SK-N-SH (cell line): Measurements from ENCODE around the gene ATP7B.

Experiments
- EP300 ChIP-seq, 2 experiments: IDR thresholded peaks; 2 replicates each; pipeline versions ENCODE4 v1.4.0 to v1.6.1; 2012; ENCODE audit warnings: borderline replicate concordance in 1 of 2, low read depth in 1 of 2, low read length in 1 of 2
- FOXM1 ChIP-seq: IDR thresholded peaks from 2 replicates; pipeline ENCODE4 v1.4.0; 2012; ENCODE audit warnings: low read depth, mild to moderate bottlenecking
- NRF1 ChIP-seq: IDR thresholded peaks from 2 replicates; pipeline ENCODE4 v1.6.1; 2012; ENCODE audit warnings: low read depth, mild to moderate bottlenecking, low read length
- POLR2AphosphoS5 ChIP-seq: IDR thresholded peaks from 2 replicates; pipeline ENCODE4 v1.6.1; 2012; ENCODE audit warnings: low read depth, low read length
- RFX5 ChIP-seq: IDR thresholded peaks from 2 replicates; pipeline ENCODE4 v1.6.1; 2012; ENCODE audit warnings: mild to moderate bottlenecking, improper control_type of control experiment, low read length
- SMC3 ChIP-seq: IDR thresholded peaks from 2 replicates; pipeline ENCODE4 v1.6.1; 2012; ENCODE audit warnings: low read depth, low read length, improper control_type of control experiment
- TEAD4 ChIP-seq: IDR thresholded peaks from 2 replicates; pipeline ENCODE4 v1.4.0; 2012; ENCODE audit warnings: mild to moderate bottlenecking, borderline replicate concordance; ENCODE audit not compliant: insufficient read depth
- TF ChIP-seq, protein P1 (sequence below): fragments of 200-600 bp; sonication (generic); IDR thresholded peaks from 2 replicates; pipeline ENCODE4 v1.6.1; 2017; ENCODE audit warnings: antibody characterized with exemption, mild to moderate bottlenecking, moderate library complexity
- TF ChIP-seq, protein P2 (sequence below): IDR thresholded peaks from 2 replicates; pipeline ENCODE4 v1.4.0; 2012; ENCODE audit warnings: low read depth
- TF ChIP-seq, protein P3 (sequence below): fragments of 150-350 bp; IDR thresholded peaks from 2 replicates; pipeline ENCODE4 v1.6.1; 2017; ENCODE audit warnings: antibody characterized with exemption, low read length, low read depth, borderline replicate concordance
- TF ChIP-seq, protein P4 (sequence below): IDR thresholded peaks from 2 replicates; pipeline ENCODE4 v1.4.0; 2012; ENCODE audit warnings: low read depth, borderline replicate concordance

DNA sequence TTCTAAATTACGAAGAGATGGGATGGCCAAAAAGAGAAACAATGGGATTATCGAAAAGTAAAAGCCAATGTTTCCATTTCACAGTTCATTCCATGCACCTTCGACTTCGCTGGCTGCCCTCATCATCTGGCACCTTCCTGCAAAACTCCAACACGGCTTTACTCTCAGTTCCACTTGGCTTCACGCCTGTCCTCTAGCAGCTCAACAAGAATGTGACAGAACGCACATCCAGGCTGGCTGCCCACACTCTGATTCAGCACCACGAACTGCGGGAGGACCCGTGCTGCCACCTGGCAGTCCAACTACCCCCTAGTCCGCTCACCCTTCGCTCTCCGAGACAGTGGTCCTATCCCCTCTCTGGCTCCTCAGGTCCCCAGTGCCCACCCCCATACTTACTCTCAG is 11.7 kb downstream of the ATP7B start:
- TF ChIP-seq, protein P1, sequence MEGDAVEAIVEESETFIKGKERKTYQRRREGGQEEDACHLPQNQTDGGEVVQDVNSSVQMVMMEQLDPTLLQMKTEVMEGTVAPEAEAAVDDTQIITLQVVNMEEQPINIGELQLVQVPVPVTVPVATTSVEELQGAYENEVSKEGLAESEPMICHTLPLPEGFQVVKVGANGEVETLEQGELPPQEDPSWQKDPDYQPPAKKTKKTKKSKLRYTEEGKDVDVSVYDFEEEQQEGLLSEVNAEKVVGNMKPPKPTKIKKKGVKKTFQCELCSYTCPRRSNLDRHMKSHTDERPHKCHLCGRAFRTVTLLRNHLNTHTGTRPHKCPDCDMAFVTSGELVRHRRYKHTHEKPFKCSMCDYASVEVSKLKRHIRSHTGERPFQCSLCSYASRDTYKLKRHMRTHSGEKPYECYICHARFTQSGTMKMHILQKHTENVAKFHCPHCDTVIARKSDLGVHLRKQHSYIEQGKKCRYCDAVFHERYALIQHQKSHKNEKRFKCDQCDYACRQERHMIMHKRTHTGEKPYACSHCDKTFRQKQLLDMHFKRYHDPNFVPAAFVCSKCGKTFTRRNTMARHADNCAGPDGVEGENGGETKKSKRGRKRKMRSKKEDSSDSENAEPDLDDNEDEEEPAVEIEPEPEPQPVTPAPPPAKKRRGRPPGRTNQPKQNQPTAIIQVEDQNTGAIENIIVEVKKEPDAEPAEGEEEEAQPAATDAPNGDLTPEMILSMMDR: no peak
- TF ChIP-seq POLR2AphosphoS5 (no peak), RFX5 (no peak), TEAD4 (no peak), SMC3 (no peak), NRF1 (no peak), FOXM1 (no peak), EP300 (IDR thresholded peaks at IDR 0.05; ENCODE audit: borderline replicate concordance in 1 of 2, low read depth in 1 of 2, low read length in 1 of 2) (no peak)
- TF ChIP-seq, protein P2, sequence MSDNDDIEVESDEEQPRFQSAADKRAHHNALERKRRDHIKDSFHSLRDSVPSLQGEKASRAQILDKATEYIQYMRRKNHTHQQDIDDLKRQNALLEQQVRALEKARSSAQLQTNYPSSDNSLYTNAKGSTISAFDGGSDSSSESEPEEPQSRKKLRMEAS: no peak
- TF ChIP-seq, protein P3, sequence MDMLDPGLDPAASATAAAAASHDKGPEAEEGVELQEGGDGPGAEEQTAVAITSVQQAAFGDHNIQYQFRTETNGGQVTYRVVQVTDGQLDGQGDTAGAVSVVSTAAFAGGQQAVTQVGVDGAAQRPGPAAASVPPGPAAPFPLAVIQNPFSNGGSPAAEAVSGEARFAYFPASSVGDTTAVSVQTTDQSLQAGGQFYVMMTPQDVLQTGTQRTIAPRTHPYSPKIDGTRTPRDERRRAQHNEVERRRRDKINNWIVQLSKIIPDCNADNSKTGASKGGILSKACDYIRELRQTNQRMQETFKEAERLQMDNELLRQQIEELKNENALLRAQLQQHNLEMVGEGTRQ: no peak
- TF ChIP-seq, protein P4, sequence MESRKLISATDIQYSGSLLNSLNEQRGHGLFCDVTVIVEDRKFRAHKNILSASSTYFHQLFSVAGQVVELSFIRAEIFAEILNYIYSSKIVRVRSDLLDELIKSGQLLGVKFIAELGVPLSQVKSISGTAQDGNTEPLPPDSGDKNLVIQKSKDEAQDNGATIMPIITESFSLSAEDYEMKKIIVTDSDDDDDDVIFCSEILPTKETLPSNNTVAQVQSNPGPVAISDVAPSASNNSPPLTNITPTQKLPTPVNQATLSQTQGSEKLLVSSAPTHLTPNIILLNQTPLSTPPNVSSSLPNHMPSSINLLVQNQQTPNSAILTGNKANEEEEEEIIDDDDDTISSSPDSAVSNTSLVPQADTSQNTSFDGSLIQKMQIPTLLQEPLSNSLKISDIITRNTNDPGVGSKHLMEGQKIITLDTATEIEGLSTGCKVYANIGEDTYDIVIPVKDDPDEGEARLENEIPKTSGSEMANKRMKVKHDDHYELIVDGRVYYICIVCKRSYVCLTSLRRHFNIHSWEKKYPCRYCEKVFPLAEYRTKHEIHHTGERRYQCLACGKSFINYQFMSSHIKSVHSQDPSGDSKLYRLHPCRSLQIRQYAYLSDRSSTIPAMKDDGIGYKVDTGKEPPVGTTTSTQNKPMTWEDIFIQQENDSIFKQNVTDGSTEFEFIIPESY: no peak
